Erythroblast (primary cell): ENCODE data around the gene PLCH2.

Source experiments
- GATA1 ChIP-seq: IDR thresholded peaks from 2 replicates; pipeline ENCODE4 v1.6.1; 2011; ENCODE audit warnings: low read depth, mild to moderate bottlenecking, control low read depth, low read length, moderate library complexity
- POLR2A ChIP-seq: IDR thresholded peaks from 2 replicates; pipeline ENCODE4 v1.6.1; 2011; ENCODE audit warnings: mild to moderate bottlenecking, low read length

GRCh38 chr1:2525572-2525919 is 49.5 kb downstream of the PLCH2 start:
- no peak for TF ChIP-seq POLR2A
- TF ChIP-seq GATA1, result no peak
